ENCODE results near the gene MED16.

GRCh38 chr19:863315-863620 lies 29.7 kb downstream of the MED16 start:
- TF ChIP-seq CTCF (IDR thresholded peaks at IDR 0.05; ENCODE audit: low read length) (no peak), EZH2 (IDR thresholded peaks at IDR 0.05; ENCODE audit: borderline replicate concordance, low read length) (no peak)
